ENCODE measurements around the gene FAM228A. TPM values are rescaled to one million over a fixed set of nuclear protein-coding genes. Genes with fewer than 3 reads are reported as not detected.

Gene FAM228A
- total and polyA plus RNA-seq, 2 experiments from 2014 or later: 2.1 TPM; not detected in 1

DNA sequence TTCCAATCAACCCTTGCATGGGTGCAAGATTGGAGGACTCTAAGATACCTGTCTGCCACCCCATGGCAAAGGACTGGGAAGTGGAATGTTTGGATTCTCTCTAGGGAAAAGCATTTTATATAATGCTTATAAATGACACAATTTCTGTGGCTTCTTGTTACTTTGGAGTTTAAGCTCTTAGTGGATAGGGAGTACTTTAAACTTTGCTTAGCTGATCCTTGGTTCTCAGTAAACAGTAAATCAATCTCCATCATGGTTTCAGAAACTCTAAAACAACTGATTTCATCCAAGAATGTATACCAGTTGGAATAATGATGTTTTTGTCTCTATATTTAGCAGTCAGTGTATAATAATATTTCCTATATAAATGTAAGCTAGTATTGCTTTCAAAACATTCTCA is 14.1 kb upstream of the FAM228A start:
- in situ Hi-C loops (cut with MboI): no loop called here
- no peaks in the 10 kb centered on the region for H3K9me3 ChIP-seq (ENCODE audit: low read depth)
- H3K79me2 ChIP-seq (ENCODE audit: insufficient read depth): no peaks in the 10 kb centered on the region
- H3K27me3 ChIP-seq (replicated peaks; ENCODE audit: insufficient read depth): no peaks in the 10 kb centered on the region
- no peaks in the 10 kb centered on the region for H4K20me1 ChIP-seq (ENCODE audit: insufficient read depth)
- no peak for DNase-seq
- no peaks in the 10 kb centered on the region for H3F3A ChIP-seq (ENCODE audit: insufficient read depth)
- no peaks in the 10 kb centered on the region for H3K9me2 ChIP-seq (ENCODE audit: insufficient read depth)
- no peak overlapping the region for H3K4me3 ChIP-seq
- no peak overlapping the region for H2AFZ ChIP-seq
- H3K27ac ChIP-seq: no peak overlapping the region
- no peak for TF ChIP-seq EZH2 (IDR thresholded peaks at IDR 0.05; ENCODE audit: insufficient read depth, poor library complexity, severe bottlenecking)
- TF ChIP-seq EZH2phosphoT487 (IDR thresholded peaks at IDR 0.05; ENCODE audit: insufficient read depth, low read depth): no peak
- no peaks in the 10 kb centered on the region for H3K4me1 ChIP-seq (ENCODE audit: insufficient read depth)
- H3K9ac ChIP-seq: no peak overlapping the region
- H3K36me3 ChIP-seq (ENCODE audit: low read depth): no peaks in the 10 kb centered on the region
- H3K4me2 ChIP-seq (ENCODE audit: unreplicated experiment): no peak overlapping the region

DNA sequence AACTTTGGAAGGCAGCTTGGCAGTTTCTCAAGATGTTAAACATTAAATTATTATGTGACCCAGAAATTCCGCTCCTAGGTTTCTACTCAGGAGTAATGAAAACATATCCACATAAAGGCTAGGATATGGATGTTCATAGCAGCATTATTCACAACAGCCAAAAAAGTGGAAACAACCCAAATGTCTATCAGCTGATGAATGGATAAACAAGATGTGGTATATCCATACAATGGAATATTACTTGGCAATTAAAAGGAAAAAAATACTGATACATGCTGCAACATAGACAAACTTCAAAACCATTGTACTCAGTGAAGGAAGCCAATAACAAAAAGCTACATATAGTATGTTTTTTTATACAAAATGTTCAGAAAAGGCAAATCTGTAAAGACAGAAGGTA is 12.4 kb upstream of the FAM228A start:
- Histone ChIP-seq H2AFZ (no peak overlapping the region), H3K9me3 (ENCODE audit: low read depth) (no peaks in the 10 kb centered on the region), H3K9ac (no peak overlapping the region), H3K9me2 (ENCODE audit: insufficient read depth) (no peaks in the 10 kb centered on the region), H4K20me1 (ENCODE audit: insufficient read depth) (no peaks in the 10 kb centered on the region), H3K4me2 (ENCODE audit: unreplicated experiment) (no peak overlapping the region), H3K4me1 (ENCODE audit: insufficient read depth) (no peaks in the 10 kb centered on the region), H3K79me2 (ENCODE audit: insufficient read depth) (no peaks in the 10 kb centered on the region), H3F3A (ENCODE audit: insufficient read depth) (no peaks in the 10 kb centered on the region), H3K4me3 (no peak overlapping the region), H3K27ac (no peak overlapping the region), H3K27me3 (replicated peaks; ENCODE audit: insufficient read depth) (no peaks in the 10 kb centered on the region), H3K36me3 (ENCODE audit: low read depth) (no peaks in the 10 kb centered on the region)
- WGBS, 2 experiments (ENCODE audit: low coverage in 1 of 2, low lambda C conversion rate in 2 of 2, missing lambda C conversion rate in 2 of 2): 100% methylated on average over 1 of the region's 1 CpG
- DNase-seq: no peak
- in situ Hi-C loops (cut with MboI): no loop called here
- TF ChIP-seq EZH2 (IDR thresholded peaks at IDR 0.05; ENCODE audit: insufficient read depth, poor library complexity, severe bottlenecking): no peak
- TF ChIP-seq EZH2phosphoT487 (IDR thresholded peaks at IDR 0.05; ENCODE audit: insufficient read depth, low read depth): no peak

DNA sequence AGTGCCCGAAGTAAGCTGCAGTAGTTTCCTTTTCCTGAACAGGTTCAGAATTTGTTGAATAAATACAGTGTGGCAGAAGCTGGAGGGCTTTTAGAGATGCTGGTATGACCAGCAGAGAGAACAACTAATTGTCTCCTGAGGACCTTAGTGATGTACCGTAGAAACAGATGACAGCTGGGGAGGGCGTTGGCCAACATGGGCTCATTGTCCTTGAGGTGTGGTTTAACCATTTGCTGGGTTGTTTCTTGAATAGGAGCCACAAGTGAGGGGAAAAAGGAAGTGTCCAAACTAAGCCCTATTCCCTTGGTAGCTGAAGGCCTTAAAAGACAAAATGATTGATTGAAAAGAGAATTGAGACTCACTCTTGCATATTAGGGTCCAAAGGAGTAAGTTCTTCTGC is 11.7 kb upstream of the FAM228A start:
- H3K36me3 ChIP-seq (ENCODE audit: low read depth): no peaks in the 10 kb centered on the region
- no peak for DNase-seq
- H4K20me1 ChIP-seq (ENCODE audit: insufficient read depth): no peaks in the 10 kb centered on the region
- no peaks in the 10 kb centered on the region for H3F3A ChIP-seq (ENCODE audit: insufficient read depth)
- H3K9me2 ChIP-seq (ENCODE audit: insufficient read depth): no peaks in the 10 kb centered on the region
- no peak overlapping the region for H2AFZ ChIP-seq
- no peak overlapping the region for H3K9ac ChIP-seq
- H3K27ac ChIP-seq: no peak overlapping the region
- H3K4me1 ChIP-seq (ENCODE audit: insufficient read depth): no peaks in the 10 kb centered on the region
- no peak overlapping the region for H3K4me3 ChIP-seq
- H3K27me3 ChIP-seq (replicated peaks; ENCODE audit: insufficient read depth): no peaks in the 10 kb centered on the region
- in situ Hi-C loops (cut with MboI): no loop called here
- no peaks in the 10 kb centered on the region for H3K9me3 ChIP-seq (ENCODE audit: low read depth)
- TF ChIP-seq EZH2phosphoT487 (IDR thresholded peaks at IDR 0.05; ENCODE audit: insufficient read depth, low read depth): no peak
- TF ChIP-seq EZH2 (IDR thresholded peaks at IDR 0.05; ENCODE audit: insufficient read depth, poor library complexity, severe bottlenecking): no peak
- H3K4me2 ChIP-seq (ENCODE audit: unreplicated experiment): no peak overlapping the region
- WGBS, 2 experiments (ENCODE audit: low coverage in 1 of 2, low lambda C conversion rate in 2 of 2, missing lambda C conversion rate in 2 of 2): 56 to 62% methylated on average over 3 of the region's 3 CpGs
- H3K79me2 ChIP-seq (ENCODE audit: insufficient read depth): no peaks in the 10 kb centered on the region

DNA sequence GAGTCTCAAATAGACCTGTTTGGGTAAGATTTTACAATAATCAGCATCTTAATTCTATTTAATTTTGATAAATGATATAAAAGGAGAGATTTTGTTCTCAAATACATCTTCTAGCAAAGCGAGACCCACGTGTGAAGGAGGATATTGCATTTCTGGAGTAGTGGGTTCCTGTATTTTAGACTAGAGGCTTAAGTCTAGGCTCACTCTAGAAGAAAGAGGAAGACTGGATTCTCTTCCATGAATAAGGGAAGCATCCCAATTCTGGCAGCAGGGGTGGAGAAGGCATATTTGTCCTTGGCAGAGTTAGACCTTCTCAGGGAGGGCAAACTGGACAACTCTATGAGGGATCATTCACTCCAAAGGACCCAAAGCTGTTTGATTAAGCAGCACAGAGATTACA is 11.3 kb upstream of the FAM228A start:
- 60 to 66% methylated on average over 2 of the region's 2 CpGs for whole genome bisulfite sequencing, 2 experiments (ENCODE audit: low coverage in 1 of 2, low lambda C conversion rate in 2 of 2, missing lambda C conversion rate in 2 of 2)
- Histone ChIP-seq H3K4me1 (ENCODE audit: insufficient read depth) (no peaks in the 10 kb centered on the region), H3K27me3 (replicated peaks; ENCODE audit: insufficient read depth) (no peaks in the 10 kb centered on the region), H3K36me3 (ENCODE audit: low read depth) (no peaks in the 10 kb centered on the region), H3K9ac (no peak overlapping the region), H3F3A (ENCODE audit: insufficient read depth) (no peaks in the 10 kb centered on the region), H3K9me2 (ENCODE audit: insufficient read depth) (no peaks in the 10 kb centered on the region), H3K4me2 (ENCODE audit: unreplicated experiment) (no peak overlapping the region), H3K9me3 (ENCODE audit: low read depth) (no peaks in the 10 kb centered on the region), H4K20me1 (ENCODE audit: insufficient read depth) (no peaks in the 10 kb centered on the region), H2AFZ (no peak overlapping the region), H3K79me2 (ENCODE audit: insufficient read depth) (no peaks in the 10 kb centered on the region), H3K27ac (no peak overlapping the region), H3K4me3 (no peak overlapping the region)
- DNase-seq: no peak
- no peak for TF ChIP-seq EZH2 (IDR thresholded peaks at IDR 0.05; ENCODE audit: insufficient read depth, poor library complexity, severe bottlenecking)
- TF ChIP-seq EZH2phosphoT487 (IDR thresholded peaks at IDR 0.05; ENCODE audit: insufficient read depth, low read depth): no peak
- in situ Hi-C loops (cut with MboI): no loop called here

DNA sequence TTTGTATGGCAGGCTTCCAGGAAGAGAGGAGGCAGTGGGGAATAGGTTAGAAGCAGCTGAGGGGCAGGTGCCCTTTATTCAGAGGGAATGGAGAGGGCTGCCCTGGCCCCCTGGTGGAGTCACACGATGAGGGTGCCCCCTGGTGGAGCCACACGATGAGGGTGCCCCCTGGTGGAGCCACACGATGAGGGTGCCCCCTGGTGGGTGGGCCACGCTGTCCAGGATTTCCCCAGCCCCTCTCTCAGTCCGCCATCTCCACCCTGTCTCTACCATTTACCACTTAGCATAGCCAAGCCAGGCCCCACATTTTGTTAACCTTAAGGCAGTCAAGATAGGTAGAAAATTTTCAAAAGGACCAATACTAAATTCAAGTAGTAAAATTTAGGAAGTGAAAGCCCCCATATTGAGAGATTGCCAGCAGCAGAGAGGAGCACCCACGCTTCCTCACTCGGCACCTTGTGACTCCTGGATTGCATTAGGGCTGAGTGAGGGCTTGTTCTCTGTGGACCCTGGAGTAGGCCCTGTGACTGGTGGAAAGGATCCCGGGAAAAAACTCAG is 10.4 kb upstream of the FAM228A start:
- 53 to 84% methylated on average over 5 to 8 of the region's 8 CpGs for WGBS, 2 experiments (ENCODE audit: low coverage in 1 of 2, low lambda C conversion rate in 2 of 2, missing lambda C conversion rate in 2 of 2)
- no peaks in the 10 kb centered on the region for H3F3A ChIP-seq (ENCODE audit: insufficient read depth)
- H3K36me3 ChIP-seq (ENCODE audit: low read depth): no peaks in the 10 kb centered on the region
- no peak for TF ChIP-seq EZH2phosphoT487 (IDR thresholded peaks at IDR 0.05; ENCODE audit: insufficient read depth, low read depth)
- no peak for TF ChIP-seq EZH2 (IDR thresholded peaks at IDR 0.05; ENCODE audit: insufficient read depth, poor library complexity, severe bottlenecking)
- H4K20me1 ChIP-seq (ENCODE audit: insufficient read depth): no peaks in the 10 kb centered on the region
- no peaks in the 10 kb centered on the region for H3K4me1 ChIP-seq (ENCODE audit: insufficient read depth)
- no peak overlapping the region for H3K4me2 ChIP-seq (ENCODE audit: unreplicated experiment)
- H3K9me3 ChIP-seq (ENCODE audit: low read depth): no peaks in the 10 kb centered on the region
- in situ Hi-C loops (cut with MboI): no loop called here
- no peaks in the 10 kb centered on the region for H3K79me2 ChIP-seq (ENCODE audit: insufficient read depth)
- no peak overlapping the region for H3K9ac ChIP-seq
- no peak overlapping the region for H2AFZ ChIP-seq
- no peaks in the 10 kb centered on the region for H3K9me2 ChIP-seq (ENCODE audit: insufficient read depth)
- no peak overlapping the region for H3K27ac ChIP-seq
- H3K27me3 ChIP-seq (replicated peaks; ENCODE audit: insufficient read depth): no peaks in the 10 kb centered on the region
- H3K4me3 ChIP-seq: no peak overlapping the region
- peak; percentile 23 for DNase-seq
